Glutamatergic neuron (in vitro differentiated cells): ENCODE data around the gene FAM169A. TPM values are rescaled to one million over a fixed set of nuclear protein-coding genes. Genes with fewer than 3 reads are reported as not detected.
"Not testable (repeated sequence)": the region's sequence is repeated elsewhere in the genome, so short reads cannot be mapped to it uniquely, and the experiment has no call there.

Experiments used
- DNase-seq: peaks from one replicate; pipeline ENCODE4 v3.0.0; 2022
- H3K27ac Mint-ChIP-seq: one replicate; pipeline ENCODE4 v1.8.0; 2020; ENCODE audit warnings: mild to moderate bottlenecking, mixed read lengths, inconsistent platforms; ENCODE audit not compliant: unreplicated experiment
- H3K27me3 Mint-ChIP-seq: one replicate; pipeline ENCODE4 v1.8.0; 2020; ENCODE audit warnings: mild to moderate bottlenecking, moderate library complexity, mixed read lengths, inconsistent platforms; ENCODE audit not compliant: unreplicated experiment
- H3K36me3 Mint-ChIP-seq: one replicate; pipeline ENCODE4 v1.8.0; 2020; ENCODE audit warnings: mild to moderate bottlenecking, mixed read lengths, inconsistent platforms; ENCODE audit not compliant: unreplicated experiment
- H3K4me1 Mint-ChIP-seq: one replicate; pipeline ENCODE4 v1.8.0; 2020; ENCODE audit warnings: mild to moderate bottlenecking, low read depth, mixed read lengths, inconsistent platforms; ENCODE audit not compliant: unreplicated experiment
- H3K4me3 Mint-ChIP-seq: one replicate; pipeline ENCODE4 v1.8.0; 2020; ENCODE audit warnings: mild to moderate bottlenecking, mixed read lengths, inconsistent platforms; ENCODE audit not compliant: unreplicated experiment
- H3K9me3 Mint-ChIP-seq: one replicate; pipeline ENCODE4 v1.8.0; 2020; ENCODE audit warnings: mild to moderate bottlenecking, moderate library complexity, mixed read lengths, inconsistent platforms; ENCODE audit not compliant: unreplicated experiment
- CTCF ChIP-seq: fragments of 200-600 bp; sonication (generic); IDR thresholded peaks from one replicate; pipeline ENCODE4 v1.5.0; 2021; ENCODE audit not compliant: partially characterized antibody, unreplicated experiment
- total RNA-seq: library from RNA; stranded (reverse); fragmentation: NEBNext Ultra II Directional; extraction: Animal tissue kit (Norgen Biotek cat#: 25700); gene quantifications from one replicate; pipeline ENCODE4 v1.2.1, GENCODE V29; 2021; ENCODE audit not compliant: unreplicated experiment

Gene FAM169A
- total RNA-seq, 1 donor from 2014 or later: 9.5 TPM

GRCh38 chr5:74865256-74865803, 857 bp downstream of the FAM169A start:
- Mint-ChIP-seq H3K4me1 (peaks cover 7% of the 10 kb centered on the region), H3K27me3 (peaks cover 8% of the 10 kb centered on the region), H3K36me3 (no peaks in the 10 kb centered on the region), H3K4me3 (peak overlapping the region; percentile 95), H3K27ac (peak overlapping the region; percentile 83), H3K9me3 (peaks cover 4% of the 10 kb centered on the region)
- no peak for DNase-seq
- no peak for TF ChIP-seq CTCF

- no peak for DNase-seq
- Mint-ChIP-seq H3K9me3 (peaks cover 4% of the 10 kb centered on the region), H3K27me3 (peaks cover 8% of the 10 kb centered on the region), H3K27ac (no peak overlapping the region), H3K4me3 (peak overlapping the region; percentile 95), H3K4me1 (peaks cover 7% of the 10 kb centered on the region), H3K36me3 (no peaks in the 10 kb centered on the region)
- no peak for TF ChIP-seq CTCF
Measured at GRCh38 chr5:74864823-74865222, 1.4 kb downstream of the FAM169A start.

- Mint-ChIP-seq H3K27ac (no peak overlapping the region), H3K36me3 (no peaks in the 10 kb centered on the region), H3K27me3 (peaks cover 8% of the 10 kb centered on the region), H3K4me1 (peaks cover 7% of the 10 kb centered on the region), H3K4me3 (no peak overlapping the region), H3K9me3 (peaks cover 4% of the 10 kb centered on the region)
- DNase-seq: no peak
- TF ChIP-seq CTCF: no peak
Measured at GRCh38 chr5:74863726-74864125, 2.5 kb downstream of the FAM169A start.

- Mint-ChIP-seq H3K27ac (no peak overlapping the region), H3K27me3 (peaks cover 8% of the 10 kb centered on the region), H3K4me3 (no peak overlapping the region), H3K9me3 (peaks cover 4% of the 10 kb centered on the region), H3K36me3 (no peaks in the 10 kb centered on the region), H3K4me1 (peaks cover 7% of the 10 kb centered on the region)
- TF ChIP-seq CTCF: no peak
- DNase-seq: no peak
Measured at GRCh38 chr5:74862221-74862620, 4.0 kb downstream of the FAM169A start.

GRCh38 chr5:74856975-74857374, 9.2 kb downstream of the FAM169A start:
- H3K27me3 Mint-ChIP-seq, DNase-seq, H3K9me3 Mint-ChIP-seq, H3K27ac Mint-ChIP-seq, H3K4me1 Mint-ChIP-seq, H3K36me3 Mint-ChIP-seq, H3K4me3 Mint-ChIP-seq: not testable (repeated sequence)
